MM.1S (cell line): ENCODE measurements around the gene SLC39A1.

Experiments
- DNase-seq: peaks from one replicate; pipeline ENCODE4 v3.0.0-alpha.2; 2015
- H2AFZ ChIP-seq: fragments of 300-600 bp; sonication (generic); 2 replicates; pipeline ENCODE4 v1.6.0; 2016; ENCODE audit warnings: antibody characterized with exemption, low read length
- H3F3A ChIP-seq: fragments of 300-600 bp; sonication (generic); 2 replicates; pipeline ENCODE4 v1.6.1; 2016; ENCODE audit warnings: mild to moderate bottlenecking, antibody characterized with exemption, low read length, moderate library complexity, mixed read lengths; ENCODE audit not compliant: insufficient read depth
- H3K27ac ChIP-seq: fragments of 300-600 bp; sonication (generic); 2 replicates; pipeline ENCODE4 v1.5.1; 2016; ENCODE audit warnings: mild to moderate bottlenecking, low read length
- H3K27me3 ChIP-seq: fragments of 300-600 bp; sonication (generic); replicated peaks from 2 replicates; pipeline ENCODE4 v1.6.0; 2016; ENCODE audit warnings: low read length; ENCODE audit not compliant: insufficient read depth
- H3K36me3 ChIP-seq: fragments of 300-600 bp; sonication (generic); replicated peaks from 2 replicates; pipeline ENCODE4 v1.6.1; 2016; ENCODE audit warnings: mild to moderate bottlenecking, low read length, mixed read lengths; ENCODE audit not compliant: insufficient read depth
- H3K4me1 ChIP-seq: fragments of 300-600 bp; sonication (generic); 2 replicates; pipeline ENCODE4 v1.6.1; 2016; ENCODE audit warnings: low read length, mixed read lengths
- H3K4me2 ChIP-seq: fragments of 300-600 bp; sonication (generic); 2 replicates; pipeline ENCODE4 v1.6.0; 2016; ENCODE audit warnings: low read depth, low read length
- H3K4me3 ChIP-seq: fragments of 300-600 bp; sonication (generic); 2 replicates; pipeline ENCODE4 v1.5.1; 2016; ENCODE audit warnings: low read length, mixed read lengths
- H3K79me2 ChIP-seq: fragments of 300-600 bp; sonication (generic); 2 replicates; pipeline ENCODE4 v1.6.1; 2016; ENCODE audit warnings: mixed run types, low read length, mixed read lengths
- H3K9ac ChIP-seq: fragments of 300-600 bp; sonication (generic); 2 replicates; pipeline ENCODE4 v1.6.1; 2016; ENCODE audit warnings: low read length, mixed read lengths
- H3K9me2 ChIP-seq: fragments of 300-600 bp; sonication (generic); replicated peaks from 2 replicates; pipeline ENCODE4 v1.6.1; 2016; ENCODE audit warnings: mild to moderate bottlenecking, low read length, mixed read lengths; ENCODE audit not compliant: insufficient read depth
- H3K9me3 ChIP-seq: fragments of 300-600 bp; sonication (generic); replicated peaks from 2 replicates; pipeline ENCODE4 v1.6.1; 2016; ENCODE audit warnings: mild to moderate bottlenecking, low read length, mixed read lengths; ENCODE audit not compliant: insufficient read depth
- H4K20me1 ChIP-seq: fragments of 300-600 bp; sonication (generic); 2 replicates; pipeline ENCODE4 v1.6.1; 2016; ENCODE audit warnings: mild to moderate bottlenecking, low read length, moderate library complexity, mixed read lengths; ENCODE audit not compliant: insufficient read depth
- CTCF ChIP-seq: fragments of 300-600 bp; sonication (generic); IDR thresholded peaks from 2 replicates; pipeline ENCODE4 v1.5.1; 2016; ENCODE audit warnings: antibody characterized with exemption, low read length, mixed read lengths
- EZH2 ChIP-seq: fragments of 300-600 bp; sonication (generic); optimal IDR thresholded peaks from 2 replicates; pipeline ENCODE3; 2017; ENCODE audit warnings: low read depth, mild to moderate bottlenecking, antibody characterized with exemption, low read length, mixed read lengths
- EZH2phosphoT487 ChIP-seq: fragments of 300-600 bp; sonication (generic); IDR thresholded peaks from 2 replicates; pipeline ENCODE4 v1.6.1; 2018; ENCODE audit warnings: antibody characterized with exemption, low read length

SLC39A1 gene

GRCh38 chr1:153977250-153978240 is 14.2 kb upstream of the SLC39A1 start, which contains the start of gene JTB:
Gene JTB, minus strand, starts transcription at chr1:153977674. Its CDS starts 422 bp downstream, at chr1:153977252.
- Histone ChIP-seq H2AFZ (peak within 1 kb of the TSS; percentile 96), H3K4me3 (peak within 1 kb of the TSS; percentile 82), H3K4me2 (peak within 1 kb of the TSS; percentile 75), H4K20me1 (no peaks in the 10 kb centered on the region), H3K27me3 (no peaks in the 10 kb centered on the region), H3K79me2 (peaks cover 23% of the 10 kb centered on the region), H3K9me2 (no peaks in the 10 kb centered on the region), H3K4me1 (peaks cover 15% of the 10 kb centered on the region), H3K27ac (peak within 1 kb of the TSS; percentile 31; the same call in 1 of the 2 replicates), H3F3A (peaks cover 6% of the 10 kb centered on the region), H3K9ac (peak within 1 kb of the TSS; percentile 81), H3K9me3 (no peaks in the 10 kb centered on the region), H3K36me3 (peaks cover 12% of the 10 kb centered on the region)
- TF ChIP-seq EZH2 (no peak), EZH2phosphoT487 (no peak), CTCF (0 out of 2 replicates have a peak, but pooled peaks have one; percentile 7)
- peak; percentile 94 for DNase-seq

- Histone ChIP-seq H3F3A (peaks cover 11% of the 10 kb centered on the region), H4K20me1 (no peaks in the 10 kb centered on the region), H3K4me3 (peak overlapping the region; percentile 82), H3K79me2 (peaks cover 23% of the 10 kb centered on the region), H3K4me1 (peaks cover 21% of the 10 kb centered on the region), H2AFZ (peak overlapping the region; percentile 96), H3K27ac (peak overlapping the region; percentile 31; the same call in 1 of the 2 replicates), H3K9me3 (no peaks in the 10 kb centered on the region), H3K27me3 (no peaks in the 10 kb centered on the region), H3K36me3 (peaks cover 12% of the 10 kb centered on the region), H3K9ac (peak overlapping the region; percentile 81), H3K4me2 (peak overlapping the region; percentile 75), H3K9me2 (no peaks in the 10 kb centered on the region)
- TF ChIP-seq EZH2phosphoT487 = no peak
- TF ChIP-seq CTCF = no peak
- no peak for TF ChIP-seq EZH2
- no peak for DNase-seq
These were observed 13.5 kb upstream of the SLC39A1 start for GRCh38 chr1:153976819-153977249.

GRCh38 chr1:153973525-153973924 is 10.2 kb upstream of the SLC39A1 start:
- peaks cover 23% of the 10 kb centered on the region for H3K79me2 ChIP-seq
- no peaks in the 10 kb centered on the region for H3K27me3 ChIP-seq
- H3K4me2 ChIP-seq = no peak overlapping the region
- H2AFZ ChIP-seq = no peak overlapping the region
- H3K9me3 ChIP-seq = no peaks in the 10 kb centered on the region
- no peak overlapping the region for H3K27ac ChIP-seq
- peaks cover 23% of the 10 kb centered on the region for H3K4me1 ChIP-seq
- no peaks in the 10 kb centered on the region for H3K9me2 ChIP-seq
- no peak for DNase-seq
- H3K36me3 ChIP-seq = peaks cover 12% of the 10 kb centered on the region
- no peaks in the 10 kb centered on the region for H4K20me1 ChIP-seq
- H3K4me3 ChIP-seq = no peak overlapping the region
- TF ChIP-seq EZH2phosphoT487 (no peak), CTCF (no peak), EZH2 (no peak)
- no peak overlapping the region for H3K9ac ChIP-seq
- H3F3A ChIP-seq = peaks cover 11% of the 10 kb centered on the region
